ENCODE results near the gene RBBP8NL. TPM values are rescaled to one million over a fixed set of nuclear protein-coding genes. Genes with fewer than 3 reads are reported as not detected.

RBBP8NL gene
- total and polyA plus RNA-seq, 2 donors (not counting 3 experiments of a cell fraction or from before 2014, with no cell fraction given) = not detected

DNA sequence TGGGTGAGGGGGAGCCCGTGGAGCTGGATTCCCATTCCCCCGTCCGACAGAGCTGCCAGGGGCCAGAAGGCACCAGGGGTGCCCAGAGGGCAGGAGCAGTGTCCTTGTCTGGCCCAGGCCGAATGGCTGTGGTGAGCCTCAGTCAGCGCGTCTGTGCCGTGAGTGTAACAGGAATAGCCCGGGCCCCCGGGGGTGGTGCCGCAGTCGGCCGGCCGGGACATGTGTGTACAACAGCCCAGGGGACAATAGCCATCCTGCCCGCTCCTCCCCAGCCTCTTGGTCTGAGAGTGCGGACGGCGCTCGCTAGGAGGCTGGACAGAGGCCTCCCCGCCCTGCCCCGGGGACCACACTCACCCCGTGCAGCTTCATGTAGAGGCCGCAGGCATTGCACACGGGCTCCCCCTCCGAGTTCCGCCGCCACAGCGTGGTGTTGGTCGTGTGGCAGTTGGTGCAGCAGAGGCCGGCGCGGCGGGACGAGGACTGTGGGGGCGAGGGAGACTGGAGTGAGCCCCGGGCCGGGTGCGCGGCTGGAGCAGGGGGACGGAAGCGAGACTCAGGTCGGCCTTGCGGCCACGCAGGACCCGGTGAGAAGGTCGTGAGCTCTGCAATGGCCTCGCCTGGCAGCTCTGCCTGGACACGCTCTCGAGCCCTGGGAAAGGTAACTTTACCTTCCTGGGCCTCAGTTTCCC lies 38.9 kb upstream of the RBBP8NL start:
- Histone ChIP-seq H3K4me3 (replicated peaks in 1 of 3; ENCODE audit: insufficient read depth in 1 of 3, low read depth in 1 of 3, low read length in 3 of 3) (no peak overlapping the region), H3K9me1 (replicated peaks; ENCODE audit: control insufficient read depth, extremely low read depth, insufficient read depth, low read length) (no peaks in the 10 kb centered on the region), H3K4me2 (ENCODE audit: insufficient read depth, low read length) (no peak overlapping the region), H2AFZ (ENCODE audit: low read depth, low read length) (no peak overlapping the region), H3K27me3 (ENCODE audit: control insufficient read depth in 2 of 2, insufficient read depth in 2 of 2, low read length in 2 of 2) (no peaks in the 10 kb centered on the region), H4K20me1 (replicated peaks; ENCODE audit: control insufficient read depth, extremely low read depth, insufficient read depth, low read length) (no peaks in the 10 kb centered on the region), H3K27ac (ENCODE audit: insufficient read depth, low read depth, low read length) (no peak overlapping the region), H3K9me3 (replicated peaks; ENCODE audit: control insufficient read depth, insufficient read depth, low read length) (no peaks in the 10 kb centered on the region), H3K79me2 (ENCODE audit: control insufficient read depth, insufficient read depth, low read length) (no peaks in the 10 kb centered on the region), H3K4me1 (ENCODE audit: control insufficient read depth, extremely low read depth, insufficient read depth, low read length) (no peaks in the 10 kb centered on the region), H3K9ac (replicated peaks; ENCODE audit: extremely low read depth, insufficient read depth, low read length) (no peak overlapping the region), H3K36me3 (ENCODE audit: control insufficient read depth in 2 of 2, extremely low read depth in 1 of 2, insufficient read depth in 2 of 2, low read length in 2 of 2) (no peaks in the 10 kb centered on the region)
- dilution Hi-C loops (cut with MboI; ENCODE audit: extremely low pct_ligation_motif_present, low sequenced_read_pairs) = no loop called here
- CTCF ChIA-PET = no interaction called here
- DNase-seq (ENCODE audit: low read depth, low spot score) = no peak
- intact Hi-C loops (cut with micrococcal nuclease) = no loop called here
- no TSS peak for BruUV-seq (replicated peaks)
- FAIRE-seq = no peak
- POLR2A ChIA-PET = no interaction called here
- TF ChIP-seq MYC (IDR thresholded peaks at IDR 0.05; ENCODE audit: low read depth, low read length) (no peak), POLR2AphosphoS5 (IDR thresholded peaks at IDR 0.05; ENCODE audit: insufficient read depth, low read depth, low read length) (no peak), FOS (IDR thresholded peaks at IDR 0.05; ENCODE audit: borderline replicate concordance, insufficient read depth, low read length) (no peak)

DNA sequence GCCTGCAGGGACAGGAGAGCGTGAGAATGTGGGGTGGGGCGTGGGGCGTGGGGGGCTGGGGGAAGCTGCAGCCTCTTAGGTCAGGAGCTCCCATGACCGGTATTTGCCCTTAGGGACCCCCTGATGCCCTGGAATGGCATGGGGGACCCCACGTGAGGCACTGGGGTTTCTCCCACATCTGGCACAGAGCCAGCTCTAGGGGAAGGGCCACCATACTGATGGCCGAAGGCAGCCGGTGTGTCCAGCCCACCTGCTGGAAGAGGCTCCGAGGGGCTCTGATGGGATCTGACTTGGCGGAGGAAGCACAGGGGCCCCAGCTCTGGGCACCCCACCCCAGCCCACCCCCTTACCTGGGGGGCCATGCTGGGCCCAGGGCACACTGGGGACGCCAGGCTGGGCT lies 37.7 kb upstream of the RBBP8NL start:
- DNase-seq (ENCODE audit: low read depth, low spot score) (no peak), FAIRE-seq (no peak)
- no peak for TF ChIP-seq JUN (IDR thresholded peaks at IDR 0.05; ENCODE audit: borderline replicate concordance, insufficient read depth, insufficient read length, low read depth)
- TF ChIP-seq FOS (IDR thresholded peaks at IDR 0.05; ENCODE audit: borderline replicate concordance, insufficient read depth, low read length) = no peak
- TF ChIP-seq, protein P1, sequence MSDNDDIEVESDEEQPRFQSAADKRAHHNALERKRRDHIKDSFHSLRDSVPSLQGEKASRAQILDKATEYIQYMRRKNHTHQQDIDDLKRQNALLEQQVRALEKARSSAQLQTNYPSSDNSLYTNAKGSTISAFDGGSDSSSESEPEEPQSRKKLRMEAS (IDR thresholded peaks at IDR 0.05; ENCODE audit: insufficient read depth, insufficient read length) = no peak
- no peak for TF ChIP-seq EZH2 (IDR thresholded peaks at IDR 0.05; ENCODE audit: borderline replicate concordance, low read depth, low read length, severe bottlenecking)
- TF ChIP-seq, protein P2, sequence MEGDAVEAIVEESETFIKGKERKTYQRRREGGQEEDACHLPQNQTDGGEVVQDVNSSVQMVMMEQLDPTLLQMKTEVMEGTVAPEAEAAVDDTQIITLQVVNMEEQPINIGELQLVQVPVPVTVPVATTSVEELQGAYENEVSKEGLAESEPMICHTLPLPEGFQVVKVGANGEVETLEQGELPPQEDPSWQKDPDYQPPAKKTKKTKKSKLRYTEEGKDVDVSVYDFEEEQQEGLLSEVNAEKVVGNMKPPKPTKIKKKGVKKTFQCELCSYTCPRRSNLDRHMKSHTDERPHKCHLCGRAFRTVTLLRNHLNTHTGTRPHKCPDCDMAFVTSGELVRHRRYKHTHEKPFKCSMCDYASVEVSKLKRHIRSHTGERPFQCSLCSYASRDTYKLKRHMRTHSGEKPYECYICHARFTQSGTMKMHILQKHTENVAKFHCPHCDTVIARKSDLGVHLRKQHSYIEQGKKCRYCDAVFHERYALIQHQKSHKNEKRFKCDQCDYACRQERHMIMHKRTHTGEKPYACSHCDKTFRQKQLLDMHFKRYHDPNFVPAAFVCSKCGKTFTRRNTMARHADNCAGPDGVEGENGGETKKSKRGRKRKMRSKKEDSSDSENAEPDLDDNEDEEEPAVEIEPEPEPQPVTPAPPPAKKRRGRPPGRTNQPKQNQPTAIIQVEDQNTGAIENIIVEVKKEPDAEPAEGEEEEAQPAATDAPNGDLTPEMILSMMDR (IDR thresholded peaks at IDR 0.05; ENCODE audit: extremely low read depth in 1 of 2, insufficient read depth in 1 of 2, low read depth in 1 of 2, low read length in 2 of 2) = no peak
- TF ChIP-seq POLR2A (IDR thresholded peaks at IDR 0.05; ENCODE audit: low read depth, low read length) = no peak
- TF ChIP-seq MYC (IDR thresholded peaks at IDR 0.05; ENCODE audit: low read depth, low read length) = no peak
- TF ChIP-seq POLR2AphosphoS5 (IDR thresholded peaks at IDR 0.05; ENCODE audit: insufficient read depth, low read depth, low read length) = no peak
- no peak for TF ChIP-seq GATA2 (IDR thresholded peaks at IDR 0.05; ENCODE audit: insufficient read depth, insufficient read length, low read depth, low read length)
- Histone ChIP-seq H3K9ac (replicated peaks; ENCODE audit: extremely low read depth, insufficient read depth, low read length) (no peak overlapping the region), H3K79me2 (ENCODE audit: control insufficient read depth, insufficient read depth, low read length) (no peaks in the 10 kb centered on the region), H3K27me3 (ENCODE audit: control insufficient read depth in 2 of 2, insufficient read depth in 2 of 2, low read length in 2 of 2) (no peaks in the 10 kb centered on the region), H3K4me1 (ENCODE audit: control insufficient read depth, extremely low read depth, insufficient read depth, low read length) (no peaks in the 10 kb centered on the region), H3K9me1 (replicated peaks; ENCODE audit: control insufficient read depth, extremely low read depth, insufficient read depth, low read length) (no peaks in the 10 kb centered on the region), H3K9me3 (replicated peaks; ENCODE audit: control insufficient read depth, insufficient read depth, low read length) (no peaks in the 10 kb centered on the region), H2AFZ (ENCODE audit: low read depth, low read length) (no peak overlapping the region), H3K4me2 (ENCODE audit: insufficient read depth, low read length) (no peak overlapping the region), H3K4me3 (replicated peaks in 1 of 3; ENCODE audit: insufficient read depth in 1 of 3, low read depth in 1 of 3, low read length in 3 of 3) (no peak overlapping the region), H3K36me3 (ENCODE audit: control insufficient read depth in 2 of 2, extremely low read depth in 1 of 2, insufficient read depth in 2 of 2, low read length in 2 of 2) (no peaks in the 10 kb centered on the region), H4K20me1 (replicated peaks; ENCODE audit: control insufficient read depth, extremely low read depth, insufficient read depth, low read length) (no peaks in the 10 kb centered on the region), H3K27ac (ENCODE audit: insufficient read depth, low read depth, low read length) (no peak overlapping the region)
- dilution Hi-C loops (cut with MboI; ENCODE audit: extremely low pct_ligation_motif_present, low sequenced_read_pairs) (no loop called here), intact Hi-C loops (cut with micrococcal nuclease) (no loop called here)
- ChIA-PET POLR2A (no interaction called here), CTCF (no interaction called here)
- BruUV-seq (replicated peaks) = no TSS peak
